ACHN (cell line): Measurements from ENCODE around the gene RGN.
"Not testable (repeated sequence)": the region's sequence is repeated elsewhere in the genome, so short reads cannot be mapped to it uniquely, and the experiment has no call there.

Source experiments
- DNase-seq: peaks from one replicate; pipeline ENCODE4 v3.0.0-alpha.2; 2015
- in situ Hi-C: cut with HindIII; loops from 2 replicates; pipeline ENCODE4 v1.10.0; 2017; ENCODE audit warnings: low sequenced_read_pairs, low pct_ligation_motif_present, low pct_unique_long_range_greater_than_20kb

RGN gene

GRCh38 chrX:47110936-47111615, 32.8 kb downstream of the RGN start:
- DNase-seq, in situ Hi-C loops: not testable (repeated sequence)

- in situ Hi-C loops = no loop called here
- no peak for DNase-seq
Observed at GRCh38 chrX:47112316-47112954, 34.2 kb downstream of the RGN start.

GRCh38 chrX:47116551-47117110, 38.4 kb downstream of the RGN start:
- in situ Hi-C loops, DNase-seq: not testable (repeated sequence)

GRCh38 chrX:47124466-47124865, 46.2 kb downstream of the RGN start:
- in situ Hi-C loops, DNase-seq: not testable (repeated sequence)

- in situ Hi-C loops = no loop called here
- peak; percentile 87 for DNase-seq
Observed at GRCh38 chrX:47129157-47129898, 51.1 kb downstream of the RGN start.

- in situ Hi-C loops = no loop called here
- DNase-seq = no peak
Observed at GRCh38 chrX:47129899-47130358, 51.7 kb downstream of the RGN start.

GRCh38 chrX:47133493-47133892, 55.2 kb downstream of the RGN start:
- in situ Hi-C loops = no loop called here
- DNase-seq = no peak

GRCh38 chrX:47135650-47136049, 57.4 kb downstream of the RGN start:
- DNase-seq = peak; percentile 15
- in situ Hi-C loops = not testable (repeated sequence)

- in situ Hi-C loops = no loop called here
- DNase-seq = no peak
Observed at GRCh38 chrX:47138171-47138570, 59.9 kb downstream of the RGN start.
